Tibial nerve (tissue), 4 donors: ENCODE results near the gene GABRE.

Source experiments
- CTCF ChIP-seq, 5 experiments: fragments of 200-600 bp in 3 of 5; fragments of 450-650 bp in 2 of 5; sonication (generic) in 3 of 5; IDR thresholded peaks; one replicate each; pipeline ENCODE4 v1.5.1; 2016 to 2019; ENCODE audit warnings: antibody characterized with exemption in 5 of 5, mild to moderate bottlenecking in 3 of 5, moderate library complexity in 2 of 5
- EP300 ChIP-seq, 2 donors: sonication (generic); formaldehyde crosslinking; IDR thresholded peaks; one replicate each; pipeline ENCODE4 v1.6.1; 2017; ENCODE audit warnings: antibody characterized with exemption in 2 of 2, mild to moderate bottlenecking in 1 of 2

GRCh38 chrX:151997539-151997938, 23.1 kb upstream of the GABRE start:
- no peak for TF ChIP-seq CTCF (IDR thresholded peaks at IDR 0.05)
- TF ChIP-seq EP300 (IDR thresholded peaks at IDR 0.05), result no peak
